T-helper 2 cell treated with Interferon-gamma antibody and Interleukin-4, amounts not matched to agents 5 μg/mL and 100 μg/mL, for 36 hours (primary cell): ENCODE data around the gene PALMD.

Experiments
- DNase-seq: peaks from one replicate; pipeline ENCODE4 v3.0.0; 2021; ENCODE audit warnings: low spot score
- H3K27ac Mint-ChIP-seq: one replicate; pipeline ENCODE4 v1.8.0; 2021; ENCODE audit warnings: mild to moderate bottlenecking, mixed read lengths
- H3K27me3 Mint-ChIP-seq: one replicate; pipeline ENCODE4 v1.8.0; 2021; ENCODE audit warnings: low read depth, mixed read lengths
- H3K36me3 Mint-ChIP-seq: one replicate; pipeline ENCODE4 v1.8.0; 2021; ENCODE audit warnings: low read depth, mixed read lengths
- H3K4me1 Mint-ChIP-seq: one replicate; pipeline ENCODE4 v1.8.0; 2021; ENCODE audit warnings: low read depth, mixed read lengths
- H3K4me3 Mint-ChIP-seq: one replicate; pipeline ENCODE4 v1.8.0; 2022; ENCODE audit warnings: mild to moderate bottlenecking, moderate library complexity, mixed read lengths
- H3K9me3 Mint-ChIP-seq: one replicate; pipeline ENCODE4 v1.8.0; 2021; ENCODE audit warnings: mixed read lengths

PALMD gene

GRCh38 chr1:99645699-99646531 is at the start of gene PALMD:
TSS of gene PALMD (plus strand) at chr1:99646113. CDS start at chr1:99646318, 205 bp downstream.
- Mint-ChIP-seq H3K27ac (no peak within 1 kb of the TSS), H3K36me3 (no peaks in the 10 kb centered on the region), H3K27me3 (peaks cover 22% of the 10 kb centered on the region), H3K4me3 (no peak within 1 kb of the TSS), H3K4me1 (no peaks in the 10 kb centered on the region), H3K9me3 (no peaks in the 10 kb centered on the region)
- DNase-seq = no peak

GRCh38 chr1:99598738-99599411 is 47.0 kb upstream of the PALMD start:
- Mint-ChIP-seq H3K27me3 (no peaks in the 10 kb centered on the region), H3K36me3 (no peaks in the 10 kb centered on the region), H3K27ac (no peak overlapping the region), H3K4me3 (no peak overlapping the region), H3K9me3 (no peaks in the 10 kb centered on the region), H3K4me1 (no peaks in the 10 kb centered on the region)
- DNase-seq = no peak

GRCh38 chr1:99599678-99600175 is 46.2 kb upstream of the PALMD start:
- Mint-ChIP-seq H3K4me3 (no peak overlapping the region), H3K27me3 (no peaks in the 10 kb centered on the region), H3K36me3 (no peaks in the 10 kb centered on the region), H3K9me3 (no peaks in the 10 kb centered on the region), H3K27ac (no peak overlapping the region), H3K4me1 (no peaks in the 10 kb centered on the region)
- DNase-seq = no peak

- no peaks in the 10 kb centered on the region for H3K4me1 Mint-ChIP-seq
- H3K36me3 Mint-ChIP-seq = no peaks in the 10 kb centered on the region
- DNase-seq = no peak
- H3K27me3 Mint-ChIP-seq = no peaks in the 10 kb centered on the region
- H3K4me3 Mint-ChIP-seq = no peak overlapping the region
- H3K27ac Mint-ChIP-seq = no peak overlapping the region
- no peaks in the 10 kb centered on the region for H3K9me3 Mint-ChIP-seq
Measured at GRCh38 chr1:99600782-99601181, 45.1 kb upstream of the PALMD start.

- H3K4me1 Mint-ChIP-seq = no peaks in the 10 kb centered on the region
- H3K27me3 Mint-ChIP-seq = no peaks in the 10 kb centered on the region
- no peak overlapping the region for H3K27ac Mint-ChIP-seq
- H3K4me3 Mint-ChIP-seq = no peak overlapping the region
- no peaks in the 10 kb centered on the region for H3K36me3 Mint-ChIP-seq
- no peak for DNase-seq
- H3K9me3 Mint-ChIP-seq = no peaks in the 10 kb centered on the region
Measured at GRCh38 chr1:99601208-99601607, 44.7 kb upstream of the PALMD start.

GRCh38 chr1:99601709-99602403 is 44.1 kb upstream of the PALMD start:
- Mint-ChIP-seq H3K4me3 (no peak overlapping the region), H3K27ac (no peak overlapping the region), H3K27me3 (no peaks in the 10 kb centered on the region), H3K9me3 (no peaks in the 10 kb centered on the region), H3K4me1 (no peaks in the 10 kb centered on the region), H3K36me3 (no peaks in the 10 kb centered on the region)
- DNase-seq = no peak

- no peaks in the 10 kb centered on the region for H3K4me1 Mint-ChIP-seq
- H3K4me3 Mint-ChIP-seq = no peak overlapping the region
- no peaks in the 10 kb centered on the region for H3K9me3 Mint-ChIP-seq
Measured at GRCh38 chr1:99602404-99602969, 43.4 kb upstream of the PALMD start.

GRCh38 chr1:99603699-99604560 is 42.0 kb upstream of the PALMD start:
- no peak overlapping the region for H3K4me3 Mint-ChIP-seq
- no peaks in the 10 kb centered on the region for H3K27me3 Mint-ChIP-seq
- no peaks in the 10 kb centered on the region for H3K4me1 Mint-ChIP-seq
- H3K9me3 Mint-ChIP-seq = no peaks in the 10 kb centered on the region
- DNase-seq = no peak
- no peaks in the 10 kb centered on the region for H3K36me3 Mint-ChIP-seq
- no peak overlapping the region for H3K27ac Mint-ChIP-seq

More at GRCh38 chr1:99602404-99602969, 43.4 kb upstream of the PALMD start:
- DNase-seq = no peak
- Mint-ChIP-seq H3K36me3 (no peaks in the 10 kb centered on the region), H3K27ac (no peak overlapping the region), H3K27me3 (no peaks in the 10 kb centered on the region)

GRCh38 chr1:99606306-99606705 is 39.6 kb upstream of the PALMD start:
- H3K4me1 Mint-ChIP-seq = no peaks in the 10 kb centered on the region
- no peaks in the 10 kb centered on the region for H3K27me3 Mint-ChIP-seq
- H3K9me3 Mint-ChIP-seq = no peaks in the 10 kb centered on the region
- no peak overlapping the region for H3K4me3 Mint-ChIP-seq
- H3K27ac Mint-ChIP-seq = no peak overlapping the region
- no peaks in the 10 kb centered on the region for H3K36me3 Mint-ChIP-seq
- DNase-seq = no peak

- no peaks in the 10 kb centered on the region for H3K4me1 Mint-ChIP-seq
- H3K27me3 Mint-ChIP-seq = no peaks in the 10 kb centered on the region
- no peak overlapping the region for H3K4me3 Mint-ChIP-seq
- DNase-seq = no peak
- H3K36me3 Mint-ChIP-seq = no peaks in the 10 kb centered on the region
- no peak overlapping the region for H3K27ac Mint-ChIP-seq
- H3K9me3 Mint-ChIP-seq = no peaks in the 10 kb centered on the region
Measured at GRCh38 chr1:99607590-99607989, 38.3 kb upstream of the PALMD start.

GRCh38 chr1:99608058-99608457 is 37.9 kb upstream of the PALMD start:
- no peaks in the 10 kb centered on the region for H3K27me3 Mint-ChIP-seq
- no peaks in the 10 kb centered on the region for H3K36me3 Mint-ChIP-seq
- H3K27ac Mint-ChIP-seq = no peak overlapping the region
- no peaks in the 10 kb centered on the region for H3K4me1 Mint-ChIP-seq
- H3K4me3 Mint-ChIP-seq = no peak overlapping the region
- no peak for DNase-seq
- no peaks in the 10 kb centered on the region for H3K9me3 Mint-ChIP-seq

- no peaks in the 10 kb centered on the region for H3K27me3 Mint-ChIP-seq
- DNase-seq = no peak
- no peaks in the 10 kb centered on the region for H3K36me3 Mint-ChIP-seq
- no peak overlapping the region for H3K27ac Mint-ChIP-seq
- H3K4me3 Mint-ChIP-seq = no peak overlapping the region
- H3K9me3 Mint-ChIP-seq = no peaks in the 10 kb centered on the region
- no peaks in the 10 kb centered on the region for H3K4me1 Mint-ChIP-seq
Measured at GRCh38 chr1:99613716-99614115, 32.2 kb upstream of the PALMD start.

GRCh38 chr1:99614728-99615127 is 31.2 kb upstream of the PALMD start:
- Mint-ChIP-seq H3K9me3 (no peaks in the 10 kb centered on the region), H3K4me3 (no peak overlapping the region), H3K27ac (no peak overlapping the region), H3K36me3 (no peaks in the 10 kb centered on the region), H3K4me1 (no peaks in the 10 kb centered on the region), H3K27me3 (no peaks in the 10 kb centered on the region)
- no peak for DNase-seq
